ENCODE measurements around the gene KIF5C. TPM values are rescaled to one million over a fixed set of nuclear protein-coding genes. Genes with fewer than 3 reads are reported as not detected.

The KIF5C gene
- total and polyA plus RNA-seq, 2 experiments from 2014 or later: 45.0 to 49.1 TPM

- no peaks in the 10 kb centered on the region for H3K27me3 Mint-ChIP-seq (ENCODE audit: insufficient read depth, low read depth, poor library complexity)
- H3F3A ChIP-seq (replicated peaks; ENCODE audit: low read depth): no peaks in the 10 kb centered on the region
- H3K4me3 ChIP-seq: no peak overlapping the region
- H3K9me3 Mint-ChIP-seq: no peaks in the 10 kb centered on the region
- no peaks in the 10 kb centered on the region for H3K36me3 Mint-ChIP-seq (ENCODE audit: low read depth)
- H2AFZ ChIP-seq: no peak overlapping the region
- peaks cover 8% of the 10 kb centered on the region for H3K4me1 Mint-ChIP-seq
- DNase-seq (ENCODE audit: low spot score): no peak
- H3K27ac ChIP-seq (ENCODE audit: low read depth): no peak overlapping the region
- no peak for ATAC-seq
- H3K4me3 Mint-ChIP-seq: no peak overlapping the region
- H3K79me2 ChIP-seq (replicated peaks; ENCODE audit: insufficient read depth): no peaks in the 10 kb centered on the region
- H3K4me2 ChIP-seq: no peak overlapping the region
- H4K20me1 ChIP-seq (replicated peaks; ENCODE audit: insufficient read depth): no peaks in the 10 kb centered on the region
- no peaks in the 10 kb centered on the region for H3K36me3 ChIP-seq (ENCODE audit: insufficient read depth)
- no peak overlapping the region for H3K27ac Mint-ChIP-seq
- TF ChIP-seq NANOG (IDR thresholded peaks at IDR 0.05; ENCODE audit: borderline replicate concordance) (no peak), POLR2AphosphoS5 (IDR thresholded peaks at IDR 0.05; ENCODE audit: low read depth) (no peak), JUNB (IDR thresholded peaks at IDR 0.05; ENCODE audit: unreplicated experiment) (no peak), REST (IDR thresholded peaks at IDR 0.05; ENCODE audit: unreplicated experiment) (no peak), ZNF462 (CRISPR knock-in tag; IDR thresholded peaks at IDR 0.05) (no peak), EZH2 (IDR thresholded peaks at IDR 0.05; ENCODE audit: low read depth, unreplicated experiment) (no peak), CREB1 (CRISPR knock-in tag; IDR thresholded peaks at IDR 0.05; ENCODE audit: low read depth) (no peak), ETS1 (IDR thresholded peaks at IDR 0.05) (no peak), ZNF331 (CRISPR knock-in tag; IDR thresholded peaks at IDR 0.05; ENCODE audit: low read depth) (no peak), CTCF (conservative IDR thresholded peaks at IDR 0.05; ENCODE audit: low read depth in 2 of 2) (no peak), STAT1 (IDR thresholded peaks at IDR 0.05; ENCODE audit: unreplicated experiment) (no peak), EZH2phosphoT487 (IDR thresholded peaks at IDR 0.05; ENCODE audit: unreplicated experiment) (no peak), ZNF114 (CRISPR knock-in tag; IDR thresholded peaks at IDR 0.05) (no peak)
- no peaks in the 10 kb centered on the region for H3K27me3 ChIP-seq (ENCODE audit: insufficient read depth)
- H3K4me1 ChIP-seq (ENCODE audit: insufficient read depth): 0 out of 2 replicates have a peak, but pooled peaks cover 5% of the 10 kb centered on the region
- no peaks in the 10 kb centered on the region for H3K9me2 ChIP-seq (ENCODE audit: insufficient read depth)
Observed at GRCh38 chr2:149064365-149064841, 189.4 kb downstream of the KIF5C start.

All from GM23338 (cell line).